Stimulated activated CD8-positive, alpha-beta memory T cell treated with anti-CD3 and anti-CD28 coated beads, Interleukin-7, amount 100 ng/mL, for 4 hours (primary cell): ENCODE measurements around the gene SDR39U1.
"Not testable (repeated sequence)": the region's sequence is repeated elsewhere in the genome, so short reads cannot be mapped to it uniquely, and the experiment has no call there.

Experiments used
- DNase-seq, 2 donors: peaks; one replicate each; pipeline ENCODE4 v3.0.0-alpha.2; 2020; ENCODE audit warnings: low read depth in 2 of 2

The SDR39U1 gene

GRCh38 chr14:24442240-24443052, at the start of gene SDR39U1:
SDR39U1 (minus strand) TSS chr14:24442776; CDS start chr14:24442769, 7 bp downstream.
- peak; percentile 95 to 98 for DNase-seq

- DNase-seq, result not testable (repeated sequence)
These were observed 49.2 kb upstream of the SDR39U1 start for GRCh38 chr14:24491586-24492408.

GRCh38 chr14:24483604-24484252, 41.2 kb upstream of the SDR39U1 start:
- DNase-seq, result no peak

GRCh38 chr14:24482699-24483303, 40.2 kb upstream of the SDR39U1 start:
- DNase-seq, result not testable (repeated sequence)

- DNase-seq, result peak; percentile 7 to 23
These were observed 39.2 kb upstream of the SDR39U1 start for GRCh38 chr14:24481622-24482324.

GRCh38 chr14:24479999-24480398, 37.4 kb upstream of the SDR39U1 start:
- not testable (repeated sequence) for DNase-seq

- no peak for DNase-seq
These were observed 32.7 kb upstream of the SDR39U1 start for GRCh38 chr14:24475261-24475660.

GRCh38 chr14:24473211-24473610, 30.6 kb upstream of the SDR39U1 start:
- DNase-seq, result no peak

GRCh38 chr14:24470450-24470849, 27.9 kb upstream of the SDR39U1 start:
- DNase-seq, result not testable (repeated sequence)

- DNase-seq, result no peak
These were observed 23.2 kb upstream of the SDR39U1 start for GRCh38 chr14:24465805-24466204.

GRCh38 chr14:24465368-24465767, 22.8 kb upstream of the SDR39U1 start:
- no peak for DNase-seq

- DNase-seq, result no peak
These were observed 21.6 kb upstream of the SDR39U1 start for GRCh38 chr14:24463884-24464785.

- no peak for DNase-seq
These were observed 20.7 kb upstream of the SDR39U1 start for GRCh38 chr14:24463017-24463883.

- no peak for DNase-seq
These were observed 18.8 kb upstream of the SDR39U1 start for GRCh38 chr14:24461336-24461735.

- no peak for DNase-seq
These were observed 16.8 kb upstream of the SDR39U1 start for GRCh38 chr14:24459331-24459730.

GRCh38 chr14:24458736-24459135, 16.2 kb upstream of the SDR39U1 start:
- DNase-seq, result no peak

- no peak for DNase-seq
These were observed 14.4 kb upstream of the SDR39U1 start for GRCh38 chr14:24456980-24457379.

GRCh38 chr14:24450828-24451227, 8.3 kb upstream of the SDR39U1 start:
- not testable (repeated sequence) for DNase-seq

- no peak for DNase-seq
These were observed 583 bp upstream of the SDR39U1 start for GRCh38 chr14:24443053-24443665.
